ENCODE results near the gene SLC30A2. TPM values are rescaled to one million over a fixed set of nuclear protein-coding genes. Genes with fewer than 3 reads are reported as not detected.

SLC30A2 gene
- total RNA-seq, 1 experiment from 2014 or later = not detected

- no peaks in the 10 kb centered on the region for H3K9me3 ChIP-seq (ENCODE audit: control insufficient read depth in 1 of 2, insufficient read depth in 1 of 2, low read depth in 1 of 2, low read length in 2 of 2)
- DNase-seq (ENCODE audit: low read depth, low spot score) (no peak), ATAC-seq (no peak)
- intact Hi-C loops (cut with micrococcal nuclease) = no loop called here
- no TSS peak for BruUV-seq (replicated peaks)
- H3K4me1 ChIP-seq (ENCODE audit: control insufficient read depth in 1 of 2, insufficient read depth in 2 of 2, low read length in 2 of 2) = peaks cover 11 to 27% of the 10 kb centered on the region in 2 experiments
- H3K27ac ChIP-seq (ENCODE audit: low read depth, low read length) = no peak overlapping the region
- no peak for TF ChIP-seq POLR2A (IDR thresholded peaks at IDR 0.05; ENCODE audit: borderline replicate concordance, extremely low read depth, insufficient read depth, insufficient read length)
- TF ChIP-seq YY1 (IDR thresholded peaks at IDR 0.05; ENCODE audit: extremely low read depth, insufficient replicate concordance, low read depth, low read length) = no peak
- no peak for TF ChIP-seq SRF (IDR thresholded peaks at IDR 0.05; ENCODE audit: low read depth)
- TF ChIP-seq POLR2AphosphoS5 (IDR thresholded peaks at IDR 0.05; ENCODE audit: low read depth, low read length) = no peak
- no peak for TF ChIP-seq MAX (IDR thresholded peaks at IDR 0.05)
- TF ChIP-seq EGR1 (IDR thresholded peaks at IDR 0.05; ENCODE audit: low read depth) = no peak
- no peak for TF ChIP-seq FOSL1 (IDR thresholded peaks at IDR 0.05; ENCODE audit: low read depth)
- no peak for TF ChIP-seq RAD21 (IDR thresholded peaks at IDR 0.05; ENCODE audit: low read depth)
- TF ChIP-seq EZH2phosphoT487 (IDR thresholded peaks at IDR 0.05; ENCODE audit: borderline replicate concordance) = no peak
- no peak for TF ChIP-seq TCF7L2 (IDR thresholded peaks at IDR 0.05; ENCODE audit: borderline replicate concordance, extremely low read depth, insufficient read depth, insufficient read length)
- TF ChIP-seq SIN3A (IDR thresholded peaks at IDR 0.05; ENCODE audit: low read depth) = no peak
- TF ChIP-seq EZH2 (IDR thresholded peaks at IDR 0.05) = no peak
- TF ChIP-seq SP1 (IDR thresholded peaks at IDR 0.05; ENCODE audit: low read depth) = no peak
- TF ChIP-seq ELF1 (IDR thresholded peaks at IDR 0.05; ENCODE audit: borderline replicate concordance, low read depth) = no peak
- H3K27me3 ChIP-seq (ENCODE audit: insufficient read depth, low read length) = no peaks in the 10 kb centered on the region
- H3K9ac ChIP-seq (ENCODE audit: low read length) = no peak overlapping the region
- H3K4me2 ChIP-seq (ENCODE audit: low read length) = no peak overlapping the region
- no peaks in the 10 kb centered on the region for H4K20me1 ChIP-seq (ENCODE audit: insufficient read depth)
- H3K79me2 ChIP-seq (ENCODE audit: insufficient read depth, low read length) = no peaks in the 10 kb centered on the region
- H3K9me2 ChIP-seq (ENCODE audit: insufficient read depth) = no peaks in the 10 kb centered on the region
- no peaks in the 10 kb centered on the region for H3K36me3 ChIP-seq (ENCODE audit: control insufficient read depth in 1 of 2, insufficient read depth in 2 of 2, low read length in 2 of 2)
- H2AFZ ChIP-seq (ENCODE audit: low read depth, low read length, poor library complexity, severe bottlenecking) = no peak overlapping the region
- ChIA-PET CTCF (no interaction called here), RAD21 (ENCODE audit: low non-redundant PET in 1 of 2, low total read pairs in 2 of 2, uncharacterized antibody in 2 of 2, unreplicated experiment in 2 of 2) (no interaction called here), POLR2A (no interaction called here)
- no peak overlapping the region for H3K4me3 ChIP-seq (replicated peaks in 1 of 2; ENCODE audit: low read depth in 1 of 2, low read length in 2 of 2)
Measured at GRCh38 chr1:26032656-26033357, 13.1 kb downstream of the SLC30A2 start.
